DMS114 treated with DMSO at 0.1 percent for 48 hours (cell line): Measurements from ENCODE around the gene SERPINE2.
A peak's percentile ranks its signal among the peaks of the same experiment; 100 is the strongest.

Experiments
- DNase-seq: peaks from one replicate; lab custom pipeline; 2025; ENCODE audit not compliant: unreplicated experiment; lab: John Stamatoyannopoulos, UW

The SERPINE2 gene

DNA sequence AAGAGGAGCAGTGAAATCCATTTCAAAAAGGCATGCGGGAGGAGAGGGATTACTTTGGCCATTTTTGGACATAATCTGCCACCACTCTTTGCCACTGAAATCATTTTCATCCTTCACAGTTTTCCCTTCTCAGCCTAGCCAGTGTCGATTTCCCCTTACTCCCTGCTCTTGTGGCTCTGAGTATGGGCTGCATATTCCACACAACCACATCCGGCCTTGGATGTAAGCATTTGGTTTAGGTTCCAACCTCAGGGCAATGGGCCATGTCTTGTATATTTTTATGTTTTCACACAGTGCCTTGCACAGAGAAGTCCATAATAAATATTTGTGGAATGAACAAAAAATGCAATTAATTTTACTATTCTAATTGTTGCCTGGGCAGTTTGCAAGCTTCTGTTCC lies 7.7 kb upstream of the SERPINE2 start:
- no peak for DNase-seq

DNA sequence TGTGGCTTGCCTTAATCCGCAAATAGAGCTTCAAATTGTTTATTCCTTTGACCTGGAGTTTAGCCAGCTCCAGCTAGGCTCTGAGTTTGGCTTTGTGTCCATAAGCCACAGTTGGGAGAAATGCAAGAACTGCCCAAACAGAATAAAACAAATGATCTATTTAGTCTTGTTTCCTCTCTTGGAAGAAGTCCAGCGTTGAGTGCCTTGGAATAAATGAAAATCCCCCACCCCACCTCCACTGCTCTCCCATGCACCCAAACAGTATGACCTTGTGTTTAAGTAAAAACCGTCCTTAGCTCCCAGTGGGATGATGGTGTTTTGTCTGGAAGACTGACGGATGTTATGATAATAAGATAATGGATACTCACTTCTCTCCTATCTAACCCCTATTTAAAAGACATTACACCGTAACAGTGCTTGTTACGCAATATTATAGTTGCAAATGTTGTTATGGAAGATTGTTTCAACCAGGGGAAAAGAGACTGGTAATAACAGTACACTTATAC lies 3.2 kb upstream of the SERPINE2 start:
- DNase-seq, result no peak

GRCh38 chr2:224041554-224041953 lies 2.5 kb upstream of the SERPINE2 start:
- DNase-seq, result no peak

DNA sequence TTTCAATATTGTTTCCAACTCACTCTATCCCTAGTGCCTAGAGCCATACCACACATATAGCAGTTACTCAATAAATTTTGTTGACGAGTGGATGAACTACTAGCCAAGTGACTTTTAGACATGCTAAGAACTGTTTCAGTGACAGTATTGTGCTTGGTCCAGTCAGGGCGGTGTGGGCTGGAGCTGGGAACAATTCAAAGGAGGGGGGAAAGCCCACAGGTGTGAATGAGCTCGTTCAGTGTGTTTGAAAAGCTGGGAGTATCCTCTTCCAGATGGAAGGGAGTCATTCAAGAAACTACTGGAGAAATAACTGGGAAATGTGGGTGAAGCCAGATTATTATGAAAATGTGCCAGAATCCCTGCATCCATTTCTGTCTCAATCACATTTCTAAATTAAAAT lies 1.7 kb upstream of the SERPINE2 start:
- no peak for DNase-seq

DNA sequence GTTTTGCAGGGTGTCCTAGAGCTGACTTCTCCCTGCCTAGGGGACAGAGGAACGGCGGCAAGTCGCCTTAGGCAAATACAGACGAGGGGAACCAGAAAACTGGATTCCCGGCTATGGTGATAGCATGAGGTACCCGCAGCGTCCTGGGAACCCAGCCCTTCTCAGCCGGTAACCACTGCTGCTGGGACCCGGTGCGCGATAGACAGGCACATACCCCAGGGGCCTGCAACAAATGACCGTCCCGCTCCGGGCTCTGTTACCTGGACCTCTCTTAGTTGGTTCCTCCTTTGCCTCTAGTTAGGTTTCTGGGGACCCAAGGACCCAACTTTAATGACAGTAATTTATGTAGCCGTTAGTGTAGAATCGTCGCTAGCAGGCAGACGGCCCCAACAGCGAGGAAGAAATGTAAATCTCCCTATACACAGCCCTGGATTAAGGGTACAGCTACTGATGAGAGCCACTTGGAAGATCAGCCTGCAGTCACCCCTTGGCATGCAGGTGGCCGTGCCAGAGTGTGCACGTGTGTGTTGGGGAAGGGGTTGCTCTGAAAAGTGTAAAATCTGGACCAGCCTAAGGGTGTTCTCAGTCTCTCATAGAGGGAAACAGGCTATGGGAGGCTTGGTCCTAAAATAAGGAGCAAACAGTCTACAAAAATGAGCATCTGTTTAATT lies 819 bp upstream of the SERPINE2 start:
- no peak for DNase-seq

GRCh38 chr2:224038830-224039079 lies 331 bp downstream of the SERPINE2 start:
- no peak for DNase-seq

DNA sequence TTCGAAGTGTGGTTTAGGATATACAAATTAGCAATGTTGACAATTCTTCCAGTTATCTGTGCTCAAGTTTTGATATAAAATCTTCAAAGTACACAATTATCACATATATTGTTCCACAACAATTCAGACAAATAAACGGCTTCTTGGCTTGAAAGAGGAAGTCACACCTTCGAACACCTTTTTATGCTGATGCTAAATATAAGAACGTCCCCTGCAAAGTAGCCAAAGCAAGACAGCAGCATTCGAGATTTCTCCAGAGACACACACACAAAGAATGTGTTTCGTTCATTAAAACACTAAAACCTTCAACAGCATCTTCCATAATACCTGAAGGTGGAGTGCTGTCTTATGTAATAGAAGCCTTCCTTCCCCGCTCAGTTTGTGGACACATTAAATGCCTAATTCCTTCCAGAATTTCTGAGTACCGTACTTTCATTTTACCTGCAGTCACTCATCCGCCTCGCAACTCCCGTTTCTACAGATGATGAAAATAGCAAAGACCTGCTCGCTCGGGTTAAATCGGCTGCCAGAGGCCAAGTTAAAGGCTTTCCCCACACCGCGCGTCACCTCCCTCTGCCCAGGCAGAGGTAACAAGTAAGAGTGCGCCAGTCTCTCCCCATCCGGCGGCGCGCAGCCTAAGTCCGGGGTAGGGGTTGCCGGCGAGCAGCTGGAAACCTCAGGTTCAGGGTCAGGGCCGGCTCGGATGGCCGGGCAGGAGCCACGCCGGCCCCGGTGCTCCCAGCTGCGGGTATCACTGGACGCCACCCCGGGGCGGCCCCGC lies 847 bp downstream of the SERPINE2 start:
- DNase-seq, result peak; percentile 6

GRCh38 chr2:224036731-224037361 lies 2.2 kb downstream of the SERPINE2 start:
- DNase-seq, result no peak

GRCh38 chr2:224034017-224034416 lies 5.1 kb downstream of the SERPINE2 start:
- no peak for DNase-seq

DNA sequence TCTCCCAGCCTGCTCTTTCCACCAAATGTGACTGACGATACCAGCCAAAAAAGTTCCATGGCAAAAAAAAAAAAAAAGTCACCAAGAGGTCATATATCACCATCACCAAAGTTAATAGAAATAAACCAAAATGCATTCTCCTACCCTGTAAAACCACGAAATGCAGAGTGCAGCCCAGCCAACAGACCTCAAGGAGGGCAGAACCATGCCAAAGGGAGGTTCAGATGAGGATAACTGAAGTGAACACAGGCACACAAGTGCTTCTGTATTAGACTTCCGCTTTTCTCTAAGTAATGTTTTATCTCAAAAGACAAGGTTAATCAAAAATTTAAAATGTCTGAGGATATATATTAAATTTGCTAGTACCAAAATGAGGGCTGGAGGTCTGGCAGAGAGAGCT lies 5.5 kb downstream of the SERPINE2 start:
- DNase-seq, result no peak

DNA sequence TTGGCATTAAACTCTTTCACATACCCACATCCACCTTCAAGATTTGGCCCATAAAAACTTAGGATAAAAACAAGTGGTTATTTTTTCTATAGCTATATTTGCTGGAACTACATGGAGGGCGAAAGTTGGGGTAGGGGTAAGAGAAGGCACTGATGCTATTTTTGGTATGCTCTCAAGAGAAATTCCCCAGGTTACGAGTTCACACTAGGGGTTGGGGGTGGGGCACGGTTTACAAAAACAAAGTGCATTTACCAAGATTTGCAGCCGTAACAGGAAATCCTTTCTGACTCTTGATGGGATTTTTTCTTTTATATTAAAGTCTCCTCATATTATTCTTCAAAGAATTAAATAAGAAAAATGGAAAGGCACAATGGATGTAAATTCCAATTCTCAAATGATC lies 6.8 kb downstream of the SERPINE2 start:
- DNase-seq, result no peak

- no peak for DNase-seq
Measured at GRCh38 chr2:224031358-224031970, 7.6 kb downstream of the SERPINE2 start.

- DNase-seq, result no peak
Measured at GRCh38 chr2:224030786-224031185, 8.3 kb downstream of the SERPINE2 start.

GRCh38 chr2:224029876-224030275 lies 9.2 kb downstream of the SERPINE2 start:
- DNase-seq, result no peak

DNA sequence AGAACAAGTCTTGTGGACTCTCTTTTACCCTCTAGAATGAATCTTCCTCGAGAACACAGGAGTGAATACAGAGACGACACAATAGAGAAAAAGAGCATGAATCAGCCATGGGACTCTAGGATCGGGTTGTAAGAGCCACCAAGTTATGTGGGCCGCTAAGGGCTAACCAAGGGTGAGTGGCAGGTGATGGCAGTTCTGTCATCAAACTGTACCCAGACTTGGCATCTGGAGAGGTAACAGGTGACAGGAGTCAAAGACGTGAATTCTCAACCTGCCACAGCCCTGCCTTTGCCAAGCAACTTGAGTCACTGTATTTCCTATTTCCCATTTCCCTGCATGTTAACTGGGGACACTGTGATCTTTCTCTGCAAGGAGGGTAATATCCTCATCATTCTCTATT lies 11.2 kb downstream of the SERPINE2 start:
- no peak for DNase-seq

DNA sequence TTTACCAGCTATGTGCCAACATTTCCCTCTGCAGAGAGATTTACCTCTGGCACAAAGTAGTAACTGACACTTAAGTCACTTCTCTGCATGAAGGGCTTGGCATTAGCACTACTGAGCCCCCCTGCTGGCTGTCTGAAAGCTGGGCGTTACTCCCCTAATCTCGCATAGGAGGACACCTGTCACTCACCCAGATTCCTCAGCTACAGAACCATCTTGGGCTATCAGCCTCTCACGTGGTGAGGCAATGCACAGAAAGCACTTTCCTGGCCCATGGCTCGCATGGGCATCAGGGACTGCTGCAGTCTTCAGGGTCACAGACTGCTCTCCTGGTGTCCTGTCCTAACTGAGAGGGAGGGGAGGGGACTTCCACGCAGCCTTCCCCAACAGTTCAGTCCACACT lies 12.0 kb downstream of the SERPINE2 start:
- DNase-seq, result no peak

DNA sequence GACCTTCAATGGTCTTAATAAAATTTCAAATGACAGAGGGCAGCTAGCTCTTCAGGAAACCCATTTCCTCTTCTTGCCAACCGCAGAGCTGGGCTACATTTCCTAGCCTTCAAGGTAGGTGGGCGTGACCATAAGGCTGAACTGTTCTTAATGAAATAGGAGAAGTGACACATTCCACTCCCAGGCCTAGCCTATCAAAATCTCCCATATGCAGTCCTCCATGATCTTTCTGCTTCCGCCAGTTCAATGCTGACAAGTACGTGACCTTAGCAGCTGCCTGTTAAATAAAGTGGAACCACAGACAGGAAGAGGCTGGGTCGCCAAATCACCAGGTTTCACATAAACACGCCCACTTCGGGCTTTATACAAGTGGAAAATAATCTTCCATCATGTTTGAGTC lies 13.2 kb downstream of the SERPINE2 start:
- no peak for DNase-seq

DNA sequence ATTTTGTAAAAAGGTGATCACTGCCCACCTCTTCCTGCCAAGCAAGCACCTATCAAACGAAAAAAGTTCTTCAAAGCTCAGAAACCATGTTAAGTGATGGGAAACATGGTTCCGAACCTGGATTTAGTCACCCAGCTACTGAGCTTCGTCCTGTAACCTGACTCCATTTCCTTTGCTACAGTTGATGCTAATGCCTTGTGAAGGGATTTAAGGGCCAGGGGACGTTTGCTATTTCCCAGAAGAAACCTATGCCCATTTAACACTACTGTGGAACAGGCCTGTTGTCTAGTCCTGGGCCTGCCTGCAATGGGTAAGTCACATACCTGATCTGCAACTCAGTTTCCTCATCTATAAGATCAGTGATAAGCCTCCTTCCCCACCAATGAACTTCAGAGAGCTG lies 14.8 kb downstream of the SERPINE2 start:
- no peak for DNase-seq

DNA sequence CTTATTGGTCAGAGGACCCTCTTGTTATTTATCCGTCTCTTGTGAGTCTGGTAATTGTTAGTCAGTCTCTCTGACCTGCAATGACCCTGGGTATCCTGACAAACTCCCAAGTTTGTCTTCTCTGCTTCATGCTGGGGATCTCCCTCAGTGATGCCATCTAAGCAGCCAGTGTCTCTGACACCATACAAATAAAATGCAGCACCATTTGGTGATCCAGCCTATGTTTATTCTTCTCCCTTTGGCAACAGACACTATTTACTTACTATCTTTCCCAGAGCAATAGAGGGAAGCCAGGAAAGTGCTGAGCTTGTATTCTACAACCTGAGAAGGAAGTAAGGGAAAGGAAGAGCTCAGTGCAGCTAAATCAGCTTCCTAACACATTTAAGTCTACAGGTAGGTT lies 15.9 kb downstream of the SERPINE2 start:
- DNase-seq, result no peak

DNA sequence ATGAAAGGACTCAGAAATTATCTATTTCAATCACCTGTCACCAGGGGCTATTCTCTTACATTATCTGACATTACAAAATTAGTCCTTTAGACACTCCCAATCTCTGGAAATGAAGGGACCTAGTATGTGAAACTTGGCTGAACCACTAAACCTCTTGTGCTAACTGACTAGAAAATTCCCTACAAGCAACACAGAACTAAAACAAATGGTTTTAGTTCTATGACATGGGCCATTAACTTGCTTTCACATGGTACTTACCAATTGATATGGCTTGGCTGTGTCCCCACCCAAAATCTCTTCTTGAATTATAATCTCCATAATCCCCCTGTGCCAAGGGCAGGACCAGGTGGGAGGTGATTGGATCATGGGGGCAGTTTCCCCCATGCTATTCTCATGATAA lies 16.6 kb downstream of the SERPINE2 start:
- no peak for DNase-seq

DNA sequence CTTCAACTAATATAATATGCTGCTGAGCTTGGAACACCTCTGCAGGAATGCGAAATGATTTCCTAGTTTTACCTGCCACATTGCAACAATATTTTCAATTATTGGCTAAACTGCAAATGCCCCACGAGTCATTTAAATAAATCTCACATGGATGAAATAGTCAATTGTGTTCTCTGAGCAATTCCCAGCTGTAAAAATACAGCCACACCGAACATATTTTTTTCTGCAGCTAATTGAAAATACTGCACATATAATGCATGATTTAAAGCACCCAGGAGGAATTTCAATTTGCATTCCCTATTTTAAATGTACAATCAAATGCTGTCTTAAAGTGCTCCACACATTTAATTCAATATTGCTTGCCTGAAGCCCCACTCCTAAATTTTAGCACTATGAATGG lies 18.6 kb downstream of the SERPINE2 start:
- DNase-seq, result no peak

- DNase-seq, result no peak
Measured at GRCh38 chr2:224017957-224018356, 21.1 kb downstream of the SERPINE2 start.
